Peyer's patch (tissue), 4 donors: ENCODE data around the gene BHLHE23. TPM values are rescaled to one million over a fixed set of nuclear protein-coding genes. Genes with fewer than 3 reads are reported as not detected.

Experiments used
- DNase-seq, 3 donors: peaks; one replicate each; pipeline ENCODE4 v3.0.0-alpha.2; 2017 to 2019
- H3K27ac ChIP-seq, 4 donors: fragments of 200-600 bp; sonication (generic); one replicate each; pipeline ENCODE4 v1.5.1; 2016 to 2019
- H3K27me3 ChIP-seq, 2 donors: fragments of 200-600 bp; sonication (generic); one replicate each; pipeline ENCODE4 v1.5.1; 2019
- H3K36me3 ChIP-seq, 3 donors: fragments of 200-600 bp; sonication (generic); one replicate each; pipeline ENCODE4 v1.5.1; 2016 to 2019
- H3K4me1 ChIP-seq, 4 donors: fragments of 200-600 bp; sonication (generic); one replicate each; pipeline ENCODE4 v1.5.1; 2016 to 2019
- H3K4me3 ChIP-seq, 4 donors: fragments of 200-600 bp; sonication (generic); 1 replicate in 3 of 4; 2 replicates in 1 of 4; pipeline ENCODE4 v1.5.1; 2016 to 2019; ENCODE audit warnings: mild to moderate bottlenecking in 1 of 4
- H3K9me3 ChIP-seq, 4 donors: fragments of 200-600 bp; sonication (generic); one replicate each; pipeline ENCODE4 v1.5.1; 2016 to 2019; ENCODE audit warnings: mild to moderate bottlenecking in 1 of 4
- CTCF ChIP-seq, 6 experiments: fragments of 450-650 bp in 4 of 6; fragments of 200-600 bp in 2 of 6; sonication (generic) in 1 of 6; IDR thresholded peaks; one replicate each; pipeline ENCODE4 v1.5.1; 2017 to 2019; ENCODE audit warnings: antibody characterized with exemption in 6 of 6, mild to moderate bottlenecking in 3 of 6, moderate library complexity in 1 of 6
- POLR2A ChIP-seq, 2 donors: fragments of 450-650 bp; IDR thresholded peaks; one replicate each; pipeline ENCODE4 v1.5.1; 2017; ENCODE audit warnings: antibody characterized with exemption in 2 of 2, mild to moderate bottlenecking in 2 of 2, moderate library complexity in 2 of 2
- total RNA-seq, 4 donors: library from RNA; depleted of rRNA; stranded (reverse); fragments of >200 nt; gene quantifications; one replicate each; pipeline ENCODE4 v1.1.0, GENCODE V29; 2016

BHLHE23 gene
- total RNA-seq, 4 donors from 2014 or later: not detected

DNA sequence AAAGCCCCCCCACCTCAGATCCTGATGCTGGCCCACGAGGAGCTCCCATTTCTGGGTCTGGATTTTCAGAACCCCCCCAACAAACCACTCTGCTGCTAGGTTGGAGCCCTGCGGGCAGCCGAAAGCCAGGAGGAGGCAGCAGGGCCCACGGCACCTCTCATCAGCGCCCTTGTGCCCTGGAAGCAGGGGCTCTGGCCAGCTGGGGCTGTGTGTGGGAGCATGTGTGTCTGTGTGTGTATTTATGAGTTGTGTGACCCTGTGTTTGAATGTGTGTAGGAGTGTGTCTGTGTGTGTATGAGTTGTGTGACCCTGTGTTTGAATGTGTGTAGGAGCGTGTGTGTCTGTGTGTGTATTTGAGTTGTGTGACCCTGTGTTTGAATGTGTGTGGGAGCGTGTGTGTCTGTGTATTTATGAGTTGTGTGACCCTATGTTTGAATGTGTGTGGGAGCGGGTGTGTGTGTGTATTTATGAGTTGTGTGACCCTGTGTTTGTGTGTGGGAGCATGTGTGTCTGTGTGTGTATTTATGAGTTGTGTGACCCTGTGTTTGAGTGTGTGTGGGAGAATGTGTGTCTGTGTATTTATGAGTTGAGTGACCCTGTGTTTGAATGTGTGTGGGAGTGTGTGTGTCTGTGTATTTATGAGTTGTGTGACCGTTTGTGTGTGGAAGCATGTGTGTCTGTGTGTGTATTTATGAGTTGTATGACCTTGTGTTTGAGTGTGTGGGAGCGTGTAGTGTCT is 35.4 kb downstream of the BHLHE23 start:
- DNase-seq: no peak
- H3K4me3 ChIP-seq: no peak overlapping the region
- no peak overlapping the region for H3K27ac ChIP-seq
- peaks cover 0 to 18% of the 10 kb centered on the region in 2 donors for H3K27me3 ChIP-seq
- H3K36me3 ChIP-seq: no peaks in the 10 kb centered on the region
- TF ChIP-seq CTCF (IDR thresholded peaks at IDR 0.05): no peak
- no peak for TF ChIP-seq POLR2A (IDR thresholded peaks at IDR 0.05)
- peaks cover 0 to 10% (median 4%) of the 10 kb centered on the region in 4 donors for H3K4me1 ChIP-seq
- no peaks in the 10 kb centered on the region for H3K9me3 ChIP-seq

DNA sequence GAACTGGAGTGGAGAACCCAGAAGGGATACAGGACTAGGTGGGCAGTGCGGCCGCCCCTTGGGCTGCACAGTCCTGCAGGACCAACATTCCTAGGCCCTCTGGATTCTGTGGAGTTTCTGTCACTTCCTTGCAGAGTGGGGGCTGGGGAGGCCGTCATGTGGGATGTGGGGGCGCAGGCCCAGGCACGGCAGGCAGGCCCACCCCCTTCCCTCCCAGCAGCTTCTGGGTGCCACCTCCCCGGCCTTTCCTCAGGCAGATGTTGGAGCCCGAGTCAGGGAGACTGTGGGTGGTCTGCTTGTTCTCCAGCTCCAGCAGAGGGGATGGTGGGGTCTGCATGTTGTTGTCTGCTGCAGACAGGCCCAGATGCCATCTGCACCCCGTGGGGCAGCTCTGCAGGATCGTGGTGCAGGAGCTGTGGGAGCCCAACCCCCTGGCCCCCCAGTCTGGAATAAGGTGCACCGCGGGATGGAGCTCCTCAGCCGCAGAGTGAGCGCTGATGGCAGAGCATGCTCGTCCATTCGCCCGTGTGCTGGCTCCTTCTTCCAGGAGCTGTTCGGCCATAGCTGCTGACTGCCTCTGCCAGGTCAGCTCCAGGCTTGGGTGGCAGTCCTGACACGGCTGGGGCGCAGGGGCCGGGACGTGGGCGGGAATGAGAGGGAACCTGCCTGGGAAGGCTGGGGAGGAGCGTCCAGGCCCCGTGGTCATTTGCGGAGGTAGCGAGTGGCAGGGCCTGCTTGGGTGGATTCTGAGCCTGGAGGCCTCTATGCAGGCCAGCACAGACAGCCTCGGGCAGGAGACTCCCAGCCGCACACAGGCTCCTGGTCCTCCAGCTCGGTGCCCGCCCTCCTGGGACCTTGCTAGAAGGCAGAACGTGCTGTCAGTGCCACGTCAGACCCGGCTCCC is 36.2 kb downstream of the BHLHE23 start:
- no peak overlapping the region for H3K27ac ChIP-seq

GRCh38 chr20:62969939-62970306 is 36.8 kb downstream of the BHLHE23 start:
- no peak for TF ChIP-seq CTCF (IDR thresholded peaks at IDR 0.05)
- TF ChIP-seq POLR2A (IDR thresholded peaks at IDR 0.05): no peak
- Histone ChIP-seq H3K27me3 (peaks cover 0 to 18% of the 10 kb centered on the region in 2 donors), H3K4me3 (no peak overlapping the region)

More for the DNA sequence above, 36.2 kb downstream of the BHLHE23 start:
- no peak overlapping the region for H3K4me3 ChIP-seq
- no peaks in the 10 kb centered on the region for H3K36me3 ChIP-seq
- TF ChIP-seq POLR2A (IDR thresholded peaks at IDR 0.05) (no peak), CTCF (IDR thresholded peaks at IDR 0.05) (no peak)
- no peaks in the 10 kb centered on the region for H3K9me3 ChIP-seq
- peaks cover 0 to 18% of the 10 kb centered on the region in 2 donors for H3K27me3 ChIP-seq
- DNase-seq: no peak
- H3K4me1 ChIP-seq: peaks cover 0 to 10% (median 4%) of the 10 kb centered on the region in 4 donors

DNA sequence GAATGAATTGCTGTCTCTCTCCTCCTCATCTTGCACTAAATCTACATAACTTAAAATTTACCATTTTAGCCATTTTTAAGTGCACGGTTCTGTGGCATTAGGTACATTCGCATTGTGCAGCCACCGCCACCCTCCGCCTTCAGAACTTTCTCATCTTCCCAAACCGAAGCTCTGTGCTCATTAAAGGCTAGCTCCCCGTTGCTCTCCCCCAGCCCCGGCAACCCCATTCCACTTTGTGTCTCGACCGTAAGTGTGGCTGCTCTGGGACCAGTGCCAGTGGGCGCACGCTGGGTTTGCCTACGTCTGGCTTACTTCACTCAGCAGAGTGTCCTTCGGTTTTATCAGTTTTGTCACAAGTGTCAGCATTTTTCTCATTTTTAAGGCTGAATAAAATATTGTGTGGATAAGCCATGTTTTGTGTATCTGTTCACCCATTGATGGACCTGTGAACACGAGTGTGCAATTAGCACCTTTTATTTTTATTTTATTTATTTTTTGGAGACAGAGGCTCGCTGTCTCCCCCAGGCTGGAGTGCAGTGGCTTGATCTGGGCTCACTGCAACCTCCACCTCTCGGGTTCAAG is 37.5 kb downstream of the BHLHE23 start:
- Histone ChIP-seq H3K27ac (no peak overlapping the region), H3K36me3 (no peaks in the 10 kb centered on the region), H3K4me1 (peaks cover 0 to 10% (median 4%) of the 10 kb centered on the region in 4 donors), H3K9me3 (no peaks in the 10 kb centered on the region), H3K27me3 (peaks cover 0 to 14% of the 10 kb centered on the region in 2 donors), H3K4me3 (no peak overlapping the region)
- TF ChIP-seq POLR2A (IDR thresholded peaks at IDR 0.05) (no peak), CTCF (IDR thresholded peaks at IDR 0.05) (no peak)
- no peak for DNase-seq

More at GRCh38 chr20:62969939-62970306, 36.8 kb downstream of the BHLHE23 start:
- Histone ChIP-seq H3K9me3 (no peaks in the 10 kb centered on the region), H3K36me3 (no peaks in the 10 kb centered on the region), H3K4me1 (peaks cover 0 to 10% (median 4%) of the 10 kb centered on the region in 4 donors), H3K27ac (no peak overlapping the region)
- DNase-seq: no peak

DNA sequence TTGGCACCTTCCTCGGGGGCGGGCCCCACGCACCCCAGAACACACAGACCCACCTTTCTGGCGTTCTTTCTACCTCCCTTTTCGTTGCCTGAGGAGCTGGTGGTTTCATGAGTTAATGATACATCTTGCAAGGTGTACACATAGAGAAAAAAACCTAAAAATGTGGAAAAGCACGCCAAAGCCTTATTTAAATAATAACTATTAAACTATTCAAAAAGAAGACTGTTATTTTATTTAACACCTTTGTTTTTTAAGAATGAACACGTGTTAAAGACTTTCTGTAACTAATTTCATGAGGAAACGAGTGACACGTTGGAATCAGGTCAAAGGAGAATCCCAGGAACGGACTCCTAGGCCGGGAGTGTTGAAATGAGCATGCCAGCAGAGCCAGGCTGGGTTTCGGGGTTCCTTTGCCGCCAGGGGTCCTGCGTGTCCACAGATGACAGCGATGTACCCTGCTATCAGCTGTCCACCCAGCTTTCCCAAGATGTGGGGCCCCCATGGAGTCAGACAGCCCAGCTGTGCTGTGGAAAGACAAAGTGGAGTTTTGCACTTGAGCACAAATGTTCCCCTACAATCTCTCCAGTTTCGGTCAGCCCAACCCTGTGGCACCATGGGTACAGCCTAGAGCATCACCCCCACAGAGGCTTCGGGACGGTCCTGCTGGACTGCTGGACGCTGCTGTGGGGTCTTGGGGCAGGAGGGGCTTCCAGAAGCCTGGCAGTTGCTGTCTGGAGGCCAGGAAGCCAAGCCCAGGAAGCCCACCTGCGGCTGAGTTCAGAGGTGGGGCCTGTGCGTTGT is 38.2 kb downstream of the BHLHE23 start:
- H3K4me3 ChIP-seq: no peak overlapping the region
- no peak for TF ChIP-seq CTCF (IDR thresholded peaks at IDR 0.05)
- no peak for TF ChIP-seq POLR2A (IDR thresholded peaks at IDR 0.05)
- H3K36me3 ChIP-seq: no peaks in the 10 kb centered on the region
- no peak overlapping the region for H3K27ac ChIP-seq
- H3K27me3 ChIP-seq: peaks cover 0 to 9% of the 10 kb centered on the region in 2 donors
- no peak for DNase-seq
- peaks cover 0 to 10% (median 4%) of the 10 kb centered on the region in 4 donors for H3K4me1 ChIP-seq
- H3K9me3 ChIP-seq: no peaks in the 10 kb centered on the region
